HepG2 (cell line): ENCODE measurements around the gene KCNJ6. TPM values are rescaled to one million over a fixed set of nuclear protein-coding genes. Genes with fewer than 3 reads are reported as not detected.

Experiments
- BATF2 ChIP-seq: sonication (generic); formaldehyde crosslinking; IDR thresholded peaks from 2 replicates; pipeline ENCODE4 v1.8.0; 2022; ENCODE audit warnings: mild to moderate bottlenecking, missing genetic modification reagents, moderate library complexity
- PAX8 ChIP-seq: sonication (generic); formaldehyde crosslinking; IDR thresholded peaks from 2 replicates; pipeline ENCODE4 v1.8.0; 2022; ENCODE audit warnings: mild to moderate bottlenecking, missing genetic modification reagents, borderline replicate concordance
- PRDM4 ChIP-seq: sonication (generic); formaldehyde crosslinking; IDR thresholded peaks from 2 replicates; pipeline ENCODE4 v1.9.0; 2021; ENCODE audit warnings: missing genetic modification reagents, borderline replicate concordance
- UBTF ChIP-seq: sonication (generic); formaldehyde crosslinking; IDR thresholded peaks from 2 replicates; pipeline ENCODE4 v1.4.0; 2020; ENCODE audit warnings: mild to moderate bottlenecking, missing genetic modification reagents
- polyA plus RNA-seq, 8 experiments: library from polyadenylated mRNA; depleted of rRNA in 3 of 8; stranded (reverse) in 7 of 8; unstranded in 1 of 8; fragments of >200 nt; fragmentation: Illumina TruSeq in 4 of 8; extraction: Trizol in 4 of 8; gene quantifications; 2 replicates each; pipeline versions ENCODE4 v1.2.1 to v1.2.3, GENCODE V29; 2011 to 2016; ENCODE audit warnings: low read depth in 4 of 8, missing spikeins in 1 of 8, mixed read lengths in 1 of 8; ENCODE audit not compliant: insufficient read depth in 1 of 8
- total RNA-seq, 5 experiments: library from RNA; depleted of rRNA; stranded (reverse); fragments of >200 nt; fragmentation: Illumina TruSeq; extraction: Trizol; gene quantifications; 2 replicates each; pipeline ENCODE4 v1.2.3, GENCODE V29; 2016; ENCODE audit warnings: low read depth in 1 of 5
- TF ChIP-seq, protein P1 (sequence below): sonication (generic); formaldehyde crosslinking; IDR thresholded peaks from 2 replicates; pipeline ENCODE4 v1.9.0; 2022; ENCODE audit warnings: low read depth, missing genetic modification reagents

The KCNJ6 gene
- total and polyA plus RNA-seq, 2 of the 13 experiments (the other 11 are each of a cell fraction or from before 2014, with no cell fraction given), result not detected

DNA sequence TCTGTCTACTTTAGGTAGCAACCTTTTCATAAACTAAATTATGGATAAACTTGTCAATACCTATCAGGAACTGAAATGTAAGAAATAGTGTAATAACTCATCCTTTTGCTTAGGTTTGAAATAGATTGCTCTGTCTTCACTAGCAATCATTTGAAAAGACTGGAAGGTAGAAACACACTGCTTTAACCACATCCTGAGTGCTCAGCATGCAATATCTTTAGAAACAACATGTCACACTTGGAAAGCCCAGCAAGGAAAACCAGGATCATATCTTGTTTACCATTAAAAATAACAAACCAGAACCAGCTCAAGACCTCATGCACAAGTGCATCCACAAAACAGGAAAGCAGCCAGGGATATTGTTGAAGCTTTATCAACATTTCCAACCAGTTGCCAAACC lies 3.6 kb downstream of the KCNJ6 start (continued):
- TF ChIP-seq BATF2 (CRISPR knock-in tag) (no peak), PRDM4 (CRISPR knock-in tag) (no peak), UBTF (no peak), PAX8 (CRISPR knock-in tag) (no peak)
- TF ChIP-seq, protein P1, sequence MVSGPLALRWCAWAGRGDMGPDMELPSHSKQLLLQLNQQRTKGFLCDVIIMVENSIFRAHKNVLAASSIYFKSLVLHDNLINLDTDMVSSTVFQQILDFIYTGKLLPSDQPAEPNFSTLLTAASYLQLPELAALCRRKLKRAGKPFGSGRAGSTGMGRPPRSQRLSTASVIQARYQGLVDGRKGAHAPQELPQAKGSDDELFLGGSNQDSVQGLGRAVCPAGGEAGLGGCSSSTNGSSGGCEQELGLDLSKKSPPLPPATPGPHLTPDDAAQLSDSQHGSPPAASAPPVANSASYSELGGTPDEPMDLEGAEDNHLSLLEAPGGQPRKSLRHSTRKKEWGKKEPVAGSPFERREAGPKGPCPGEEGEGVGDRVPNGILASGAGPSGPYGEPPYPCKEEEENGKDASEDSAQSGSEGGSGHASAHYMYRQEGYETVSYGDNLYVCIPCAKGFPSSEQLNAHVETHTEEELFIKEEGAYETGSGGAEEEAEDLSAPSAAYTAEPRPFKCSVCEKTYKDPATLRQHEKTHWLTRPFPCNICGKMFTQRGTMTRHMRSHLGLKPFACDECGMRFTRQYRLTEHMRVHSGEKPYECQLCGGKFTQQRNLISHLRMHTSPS (CRISPR knock-in tag), result no peak
- TF ChIP-seq, all 625 proteins: peak for 0
